DOHH2 (cell line): ENCODE measurements around the gene KDM5B.

Source experiments
- CTCF ChIP-seq: fragments of 200-600 bp; sonication (generic); IDR thresholded peaks from one replicate; pipeline ENCODE4 v1.5.1; 2014; ENCODE audit warnings: antibody characterized with exemption, mild to moderate bottlenecking, low read depth, low read length; ENCODE audit not compliant: poor library complexity, severe bottlenecking
- EZH2phosphoT487 ChIP-seq: fragments of 200-600 bp; sonication (generic); IDR thresholded peaks from 2 replicates; pipeline ENCODE4 v1.6.1; 2017; ENCODE audit warnings: borderline replicate concordance, mild to moderate bottlenecking, antibody characterized with exemption, low read length, moderate library complexity, mixed read lengths

GRCh38 chr1:202694314-202694713, 113.9 kb downstream of the KDM5B start:
- TF ChIP-seq CTCF (no peak), EZH2phosphoT487 (no peak)
